Neuronal stem cell (in vitro differentiated cells): ENCODE measurements around the gene SUGP1.
"Not testable (repeated sequence)": the region's sequence is repeated elsewhere in the genome, so short reads cannot be mapped to it uniquely, and the experiment has no call there.

Source experiments
- DNase-seq: peaks from one replicate; pipeline ENCODE4 v3.0.0-alpha.2; 2013; ENCODE audit warnings: low spot score
- H2AFZ ChIP-seq: one replicate; pipeline ENCODE4 v1.6.1; 2013; ENCODE audit warnings: mild to moderate bottlenecking, low read length, inconsistent platforms
- H2AK5ac ChIP-seq: 2 replicates; pipeline ENCODE4 v1.6.1; 2013; ENCODE audit warnings: low read depth, mild to moderate bottlenecking, inconsistent platforms, low read length, moderate library complexity, mixed read lengths
- H2BK120ac ChIP-seq: 2 replicates; pipeline ENCODE4 v1.6.1; 2013; ENCODE audit warnings: low read depth, mild to moderate bottlenecking, inconsistent platforms, low read length, moderate library complexity, mixed read lengths
- H2BK12ac ChIP-seq: one replicate; pipeline ENCODE4 v1.6.1; 2013; ENCODE audit warnings: low read length, inconsistent platforms
- H2BK15ac ChIP-seq: 2 replicates; pipeline ENCODE4 v1.6.1; 2013; ENCODE audit warnings: mild to moderate bottlenecking, low read length, inconsistent platforms, mixed read lengths
- H2BK5ac ChIP-seq: one replicate; pipeline ENCODE4 v1.6.1; 2013; ENCODE audit warnings: inconsistent platforms, mild to moderate bottlenecking, low read length, moderate library complexity
- H3K14ac ChIP-seq: one replicate; pipeline ENCODE4 v1.6.1; 2013; ENCODE audit warnings: low read length, inconsistent platforms
- H3K18ac ChIP-seq: 2 replicates; pipeline ENCODE4 v1.6.1; 2013; ENCODE audit warnings: low read length, inconsistent platforms
- H3K23ac ChIP-seq: 2 replicates; pipeline ENCODE4 v1.6.1; 2013; ENCODE audit warnings: low read depth, mild to moderate bottlenecking, mixed read lengths, low read length, inconsistent platforms; ENCODE audit not compliant: poor library complexity
- H3K27ac ChIP-seq: replicated peaks from 3 replicates; pipeline ENCODE4 v1.5.1; 2013; ENCODE audit warnings: low read length, inconsistent platforms
- H3K27me3 ChIP-seq, 3 experiments: 2 replicates each; pipeline ENCODE4 v1.6.1; 2013; ENCODE audit warnings: low read length in 3 of 3, mild to moderate bottlenecking in 2 of 3, inconsistent platforms in 1 of 3, low read depth in 1 of 3, mixed read lengths in 1 of 3, moderate library complexity in 1 of 3; ENCODE audit not compliant: control insufficient read depth in 3 of 3, insufficient read depth in 3 of 3
- H3K36me3 ChIP-seq, 2 donors: replicated peaks in 1 of 2; 2 replicates each; pipeline ENCODE4 v1.6.1; 2013; ENCODE audit warnings: low read length in 2 of 2; ENCODE audit not compliant: control insufficient read depth in 2 of 2, insufficient read depth in 2 of 2
- H3K4ac ChIP-seq: 2 replicates; pipeline ENCODE4 v1.6.1; 2013; ENCODE audit warnings: inconsistent platforms, mild to moderate bottlenecking, low read length, moderate library complexity
- H3K4me1 ChIP-seq, 2 donors: 1 replicate in 1 of 2; 2 replicates in 1 of 2; pipeline ENCODE4 v1.6.1; 2013; ENCODE audit warnings: low read length in 2 of 2, low read depth in 1 of 2; ENCODE audit not compliant: control insufficient read depth in 2 of 2, insufficient read depth in 1 of 2
- H3K4me2 ChIP-seq: one replicate; pipeline ENCODE4 v1.6.1; 2013; ENCODE audit warnings: mild to moderate bottlenecking, low read length, inconsistent platforms; ENCODE audit not compliant: insufficient read depth, poor library complexity, severe bottlenecking
- H3K4me3 ChIP-seq, 2 donors: 2 replicates each; pipeline ENCODE4 v1.5.1; 2013; ENCODE audit warnings: low read length in 2 of 2, mild to moderate bottlenecking in 2 of 2, inconsistent platforms in 1 of 2, moderate library complexity in 1 of 2
- H3K79me1 ChIP-seq: one replicate; pipeline ENCODE4 v1.6.1; 2013; ENCODE audit warnings: low read depth, mild to moderate bottlenecking, inconsistent platforms, low read length, moderate library complexity
- H3K9ac ChIP-seq: one replicate; pipeline ENCODE4 v1.6.1; 2013; ENCODE audit warnings: mild to moderate bottlenecking, low read depth, low read length, inconsistent platforms; ENCODE audit not compliant: poor library complexity
- H3K9me3 ChIP-seq, 2 donors: replicated peaks in 1 of 2; 2 replicates each; pipeline versions ENCODE3 to v1.6.1; 2013; ENCODE audit warnings: low read length in 2 of 2, mild to moderate bottlenecking in 2 of 2, inconsistent platforms in 1 of 2, low read depth in 1 of 2, mixed read lengths in 1 of 2, moderate library complexity in 1 of 2; ENCODE audit not compliant: control insufficient read depth in 2 of 2, insufficient read depth in 1 of 2
- H4K8ac ChIP-seq: one replicate; pipeline ENCODE4 v1.6.1; 2013; ENCODE audit warnings: low read depth, mild to moderate bottlenecking, inconsistent platforms, low read length, moderate library complexity
- H4K91ac ChIP-seq: one replicate; pipeline ENCODE4 v1.6.1; 2013; ENCODE audit warnings: low read length, low read depth, mild to moderate bottlenecking, inconsistent platforms; ENCODE audit not compliant: poor library complexity
- WGBS, 2 donors: extraction: QIAGEN DNeasy Blood & Tissue Kit; methylation state at CpG; one replicate each; pipeline ENCODE4 v1.1.7; 2013; ENCODE audit warnings: missing lambda C conversion rate in 2 of 2, mixed read lengths in 1 of 2; ENCODE audit not compliant: insufficient read length in 2 of 2, insufficient replicate concordance in 1 of 2; ENCODE audit errors: extremely low coverage in 2 of 2; 5-methylcytosine and 5-hydroxymethylcytosine counted together

The SUGP1 gene

DNA sequence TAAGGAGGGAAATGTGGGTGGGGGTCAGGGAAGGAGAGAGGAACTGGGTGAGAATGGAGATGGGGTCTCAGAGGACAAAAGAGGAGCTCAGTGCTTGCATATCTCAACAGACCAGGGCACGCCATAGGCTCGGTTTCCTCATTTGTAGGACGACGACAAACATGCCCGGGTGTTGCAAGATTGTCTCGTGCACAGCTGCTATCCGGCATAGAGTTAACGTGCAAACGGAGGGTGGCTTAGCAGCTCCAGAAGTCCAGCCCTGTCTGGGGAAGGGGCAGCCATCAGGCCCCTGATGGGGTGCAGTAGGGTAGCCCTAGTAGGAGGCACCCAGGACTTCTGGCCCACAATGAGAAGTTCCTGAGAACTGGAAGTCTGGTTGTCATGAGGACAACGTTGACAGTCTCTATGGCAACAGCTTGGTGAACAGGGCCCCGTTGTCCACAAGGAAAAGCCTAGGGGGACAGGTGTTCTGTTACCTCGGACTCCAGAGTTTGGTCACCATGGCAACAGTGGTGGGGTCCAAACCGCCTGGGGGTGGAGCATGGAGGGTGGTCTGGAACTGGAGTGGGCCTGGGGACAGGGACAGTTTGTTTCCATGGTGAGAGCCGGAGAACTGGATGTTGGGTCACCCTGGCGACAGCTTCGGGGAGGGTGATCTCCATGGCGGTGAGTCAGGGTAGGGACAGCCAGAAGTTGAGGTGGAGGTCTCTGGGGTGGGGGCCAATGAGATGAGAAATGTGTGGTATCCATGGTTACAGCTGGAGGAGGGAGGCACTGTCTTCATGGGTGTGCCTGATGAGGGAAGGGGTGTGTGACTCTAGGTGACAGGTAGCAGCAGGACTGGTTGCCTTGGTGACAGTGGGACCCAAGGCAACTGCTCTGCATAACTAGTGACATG lies 64.0 kb downstream of the SUGP1 start:
- no peak for DNase-seq
- Histone ChIP-seq H2AFZ (no peak overlapping the region), H2BK5ac (no peak overlapping the region), H3K36me3 (peaks cover under 1 to 13% of the 10 kb centered on the region in 2 donors), H3K9me3 (peaks cover 5 to 10% of the 10 kb centered on the region in 2 donors), H3K27ac (no peak overlapping the region), H3K4me2 (no peak overlapping the region), H2BK15ac (no peak overlapping the region), H4K91ac (no peak overlapping the region), H3K79me1 (no peaks in the 10 kb centered on the region), H3K18ac (no peak overlapping the region), H2AK5ac (no peak overlapping the region), H2BK12ac (no peak overlapping the region), H3K4ac (no peak overlapping the region), H3K27me3 (no peaks in the 10 kb centered on the region), H4K8ac (no peak overlapping the region), H3K14ac (no peak overlapping the region), H3K4me3 (peak overlapping the region in 1 of 2 donors; percentile 43), H2BK120ac (no peak overlapping the region), H3K4me1 (peaks cover 12 to 13% of the 10 kb centered on the region in 2 donors), H3K9ac (no peak overlapping the region), H3K23ac (no peak overlapping the region)
- whole genome bisulfite sequencing, 2 donors: no CpG with 5 or more reads among the region's 17 CpGs

- not testable (repeated sequence) for H3K4me2 ChIP-seq, DNase-seq, H2AK5ac ChIP-seq, H3K9ac ChIP-seq, H4K8ac ChIP-seq, H3K4ac ChIP-seq, H3K14ac ChIP-seq, H3K18ac ChIP-seq, H3K27me3 ChIP-seq, H2BK120ac ChIP-seq, H2BK5ac ChIP-seq, H4K91ac ChIP-seq, H3K23ac ChIP-seq, H2BK12ac ChIP-seq, H3K9me3 ChIP-seq, H2BK15ac ChIP-seq, H3K4me3 ChIP-seq, H3K79me1 ChIP-seq, H2AFZ ChIP-seq, H3K27ac ChIP-seq
- peaks cover 6 to 12% of the 10 kb centered on the region in 2 donors for H3K4me1 ChIP-seq
- peaks cover 7 to 25% of the 10 kb centered on the region in 2 donors for H3K36me3 ChIP-seq
- no CpG with 5 or more reads among the region's 6 CpGs for WGBS, 2 donors
Measured at GRCh38 chr19:19253409-19253808, 66.9 kb downstream of the SUGP1 start.

DNA sequence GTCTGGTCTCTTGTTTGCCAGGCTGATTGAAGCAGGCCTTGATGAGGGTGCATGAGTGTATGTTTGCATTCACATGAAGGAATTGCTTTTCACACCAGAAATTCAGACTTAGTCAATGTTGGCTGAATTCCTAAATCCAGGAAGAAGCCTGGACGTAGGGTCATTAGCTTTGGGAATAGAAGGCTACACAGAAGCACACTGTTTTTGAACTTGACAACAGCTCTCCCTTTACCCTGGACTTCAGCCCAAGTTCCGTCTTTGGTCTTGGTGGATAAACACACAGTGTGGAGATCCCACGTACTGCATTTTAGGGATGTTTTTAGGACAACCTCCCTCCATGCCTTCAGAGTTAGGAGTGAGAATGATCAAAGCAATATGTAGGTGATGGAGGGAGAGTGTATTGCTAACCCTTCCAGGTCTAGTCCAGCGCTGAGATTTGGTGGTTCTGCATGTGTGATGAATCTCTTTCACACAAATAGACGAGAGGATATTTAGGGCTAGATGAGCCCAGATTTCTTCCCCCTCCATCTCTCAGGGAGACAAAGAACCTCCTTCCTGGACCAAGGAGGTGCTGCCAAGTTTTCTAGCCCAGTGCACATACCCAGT lies 70.0 kb downstream of the SUGP1 start:
- no peak for DNase-seq
- H4K91ac ChIP-seq: no peak overlapping the region
- no peaks in the 10 kb centered on the region for H3K4me1 ChIP-seq
- H2BK12ac ChIP-seq: no peak overlapping the region
- WGBS, 2 donors: no CpG with 5 or more reads among the region's 5 CpGs
- H3K18ac ChIP-seq: no peak overlapping the region
- H3K4me2 ChIP-seq: no peak overlapping the region
- H3K9ac ChIP-seq: no peak overlapping the region
- H3K4ac ChIP-seq: no peak overlapping the region
- no peaks in the 10 kb centered on the region for H3K9me3 ChIP-seq
- peaks cover 0 to 35% of the 10 kb centered on the region in 2 donors for H3K36me3 ChIP-seq
- H3K14ac ChIP-seq: no peak overlapping the region
- no peak overlapping the region for H2BK120ac ChIP-seq
- no peak overlapping the region for H3K4me3 ChIP-seq
- no peak overlapping the region for H3K23ac ChIP-seq
- no peak overlapping the region for H3K27ac ChIP-seq
- no peak overlapping the region for H4K8ac ChIP-seq
- H2BK15ac ChIP-seq: no peak overlapping the region
- H2BK5ac ChIP-seq: no peak overlapping the region
- no peaks in the 10 kb centered on the region for H3K27me3 ChIP-seq
- no peaks in the 10 kb centered on the region for H3K79me1 ChIP-seq
- no peak overlapping the region for H2AK5ac ChIP-seq
- H2AFZ ChIP-seq: no peak overlapping the region

- Histone ChIP-seq H2BK15ac (no peak overlapping the region), H4K91ac (no peak overlapping the region), H2BK12ac (peak overlapping the region; percentile 63), H3K27ac (no peak overlapping the region), H3K27me3 (no peaks in the 10 kb centered on the region), H3K4me2 (no peak overlapping the region), H3K18ac (peak overlapping the region; percentile 44), H3K9ac (no peak overlapping the region), H3K4ac (no peak overlapping the region), H2AK5ac (no peak overlapping the region), H3K79me1 (no peaks in the 10 kb centered on the region), H2BK120ac (no peak overlapping the region), H4K8ac (no peak overlapping the region), H3K4me3 (no peak overlapping the region), H2AFZ (no peak overlapping the region), H3K23ac (peak overlapping the region; percentile 22), H3K9me3 (peaks cover 0 to 9% of the 10 kb centered on the region in 2 donors), H2BK5ac (no peak overlapping the region), H3K4me1 (no peaks in the 10 kb centered on the region), H3K36me3 (peaks cover 0 to 29% of the 10 kb centered on the region in 2 donors), H3K14ac (peak overlapping the region; percentile 84)
- DNase-seq: no peak
- no CpG with 5 or more reads among the region's 9 CpGs for WGBS, 2 donors
Measured at GRCh38 chr19:19240476-19240875, 79.8 kb downstream of the SUGP1 start.
